ES-I3 (cell line): ENCODE measurements around the gene LY86.

Source experiments
- H3K36me3 ChIP-seq: 2 replicates; pipeline ENCODE4 v1.6.1; 2013; ENCODE audit warnings: mild to moderate bottlenecking, low read length, control low read depth, moderate library complexity; ENCODE audit not compliant: insufficient read depth
- H3K4me1 ChIP-seq: 2 replicates; pipeline ENCODE4 v1.6.1; 2013; ENCODE audit warnings: mild to moderate bottlenecking, control low read depth, low read length; ENCODE audit not compliant: insufficient read depth
- H3K9ac ChIP-seq: 2 replicates; pipeline ENCODE4 v1.6.1; 2013; ENCODE audit warnings: low read depth, mild to moderate bottlenecking, low read length, moderate library complexity
- H3K9me3 ChIP-seq: 2 replicates; pipeline ENCODE4 v1.6.1; 2013; ENCODE audit warnings: mild to moderate bottlenecking, low read length, moderate library complexity; ENCODE audit not compliant: control insufficient read depth, insufficient read depth

LY86 gene

GRCh38 chr6:6634735-6635075 lies 46.2 kb downstream of the LY86 start:
- Histone ChIP-seq H3K9ac (no peak overlapping the region), H3K4me1 (peaks cover 24% of the 10 kb centered on the region), H3K9me3 (no peaks in the 10 kb centered on the region), H3K36me3 (no peaks in the 10 kb centered on the region)

GRCh38 chr6:6635291-6635690 lies 46.8 kb downstream of the LY86 start:
- Histone ChIP-seq H3K36me3 (no peaks in the 10 kb centered on the region), H3K9me3 (no peaks in the 10 kb centered on the region), H3K9ac (no peak overlapping the region), H3K4me1 (peaks cover 24% of the 10 kb centered on the region)

GRCh38 chr6:6635869-6636268 lies 47.3 kb downstream of the LY86 start:
- no peak overlapping the region for H3K9ac ChIP-seq
- H3K36me3 ChIP-seq, result no peaks in the 10 kb centered on the region
- peaks cover 24% of the 10 kb centered on the region for H3K4me1 ChIP-seq
- H3K9me3 ChIP-seq, result no peaks in the 10 kb centered on the region

GRCh38 chr6:6639572-6639971 lies 51.1 kb downstream of the LY86 start:
- Histone ChIP-seq H3K9me3 (no peaks in the 10 kb centered on the region), H3K9ac (no peak overlapping the region), H3K4me1 (peaks cover 24% of the 10 kb centered on the region), H3K36me3 (no peaks in the 10 kb centered on the region)

GRCh38 chr6:6640926-6641325 lies 52.4 kb downstream of the LY86 start:
- no peak overlapping the region for H3K9ac ChIP-seq
- no peaks in the 10 kb centered on the region for H3K36me3 ChIP-seq
- H3K4me1 ChIP-seq, result peaks cover 12% of the 10 kb centered on the region
- no peaks in the 10 kb centered on the region for H3K9me3 ChIP-seq

- Histone ChIP-seq H3K36me3 (no peaks in the 10 kb centered on the region), H3K9me3 (no peaks in the 10 kb centered on the region; the same call in 1 of the 2 replicates), H3K9ac (no peak overlapping the region), H3K4me1 (no peaks in the 10 kb centered on the region)
Measured at GRCh38 chr6:6643398-6643797, 54.9 kb downstream of the LY86 start.

- Histone ChIP-seq H3K4me1 (no peaks in the 10 kb centered on the region), H3K36me3 (no peaks in the 10 kb centered on the region), H3K9ac (no peak overlapping the region), H3K9me3 (peaks cover 3% of the 10 kb centered on the region)
Measured at GRCh38 chr6:6645261-6645917, 56.9 kb downstream of the LY86 start.

GRCh38 chr6:6646384-6646783 lies 57.9 kb downstream of the LY86 start:
- H3K9me3 ChIP-seq, result peaks cover 3% of the 10 kb centered on the region
- H3K36me3 ChIP-seq, result no peaks in the 10 kb centered on the region
- H3K9ac ChIP-seq, result no peak overlapping the region
- no peaks in the 10 kb centered on the region for H3K4me1 ChIP-seq

- H3K4me1 ChIP-seq, result no peaks in the 10 kb centered on the region
Measured at GRCh38 chr6:6646859-6647258, 58.3 kb downstream of the LY86 start.

GRCh38 chr6:6648692-6649343 lies 60.3 kb downstream of the LY86 start:
- Histone ChIP-seq H3K4me1 (no peaks in the 10 kb centered on the region), H3K9ac (no peak overlapping the region), H3K9me3 (peaks cover 3% of the 10 kb centered on the region), H3K36me3 (no peaks in the 10 kb centered on the region)

More at GRCh38 chr6:6646859-6647258, 58.3 kb downstream of the LY86 start:
- H3K9ac ChIP-seq, result no peak overlapping the region
- no peaks in the 10 kb centered on the region for H3K36me3 ChIP-seq
- H3K9me3 ChIP-seq, result peaks cover 3% of the 10 kb centered on the region

- Histone ChIP-seq H3K36me3 (no peaks in the 10 kb centered on the region), H3K9me3 (peaks cover 3% of the 10 kb centered on the region), H3K4me1 (no peaks in the 10 kb centered on the region), H3K9ac (no peak overlapping the region)
Measured at GRCh38 chr6:6649824-6650349, 61.4 kb downstream of the LY86 start.

- peaks cover 3% of the 10 kb centered on the region for H3K9me3 ChIP-seq
- H3K4me1 ChIP-seq, result no peaks in the 10 kb centered on the region
- H3K36me3 ChIP-seq, result no peaks in the 10 kb centered on the region
- no peak overlapping the region for H3K9ac ChIP-seq
Measured at GRCh38 chr6:6650839-6651238, 62.3 kb downstream of the LY86 start.

GRCh38 chr6:6651335-6651734 lies 62.8 kb downstream of the LY86 start:
- Histone ChIP-seq H3K9me3 (peaks cover 3% of the 10 kb centered on the region), H3K9ac (no peak overlapping the region), H3K4me1 (no peaks in the 10 kb centered on the region), H3K36me3 (no peaks in the 10 kb centered on the region)

GRCh38 chr6:6652932-6653331 lies 64.4 kb downstream of the LY86 start:
- H3K9me3 ChIP-seq, result peaks cover 3% of the 10 kb centered on the region
- no peak overlapping the region for H3K9ac ChIP-seq
- no peaks in the 10 kb centered on the region for H3K4me1 ChIP-seq
- H3K36me3 ChIP-seq, result no peaks in the 10 kb centered on the region
